NCI-H2081 treated with DMSO at 0.1 percent for 48 hours (cell line): ENCODE measurements around the gene EXOC3L2.
"Not testable (repeated sequence)": the region's sequence is repeated elsewhere in the genome, so short reads cannot be mapped to it uniquely, and the experiment has no call there.

Source experiments
- DNase-seq: peaks from one replicate; lab custom pipeline; 2025; lab: John Stamatoyannopoulos, UW

The EXOC3L2 gene

DNA sequence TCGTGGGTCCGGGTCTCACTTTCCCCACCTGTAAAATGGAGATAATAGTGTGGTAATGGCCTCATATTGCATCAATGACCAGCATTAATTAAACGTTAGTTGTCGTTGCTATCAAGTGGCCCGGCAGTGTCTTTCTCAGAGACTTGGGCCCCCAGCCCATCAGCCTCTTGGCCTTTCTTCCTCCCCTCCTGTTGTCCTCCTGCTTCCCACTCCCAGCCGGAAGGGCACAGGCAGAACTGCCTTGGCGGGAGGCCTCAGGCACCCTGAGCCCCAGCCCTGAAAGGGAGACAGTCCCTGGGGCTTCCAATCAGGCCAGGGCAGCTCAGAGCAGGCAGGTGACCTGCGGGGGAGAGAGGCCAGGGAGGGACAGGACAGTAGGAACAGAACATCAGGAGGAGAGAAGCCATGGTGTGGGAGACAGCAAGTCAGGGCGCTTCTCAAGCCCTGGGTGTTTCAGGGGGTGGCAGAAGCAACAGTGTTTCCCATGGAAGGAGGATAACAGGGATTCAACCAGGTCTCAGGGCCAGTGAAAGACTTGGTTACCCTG lies 10.5 kb upstream of the EXOC3L2 start:
- DNase-seq: no peak

DNA sequence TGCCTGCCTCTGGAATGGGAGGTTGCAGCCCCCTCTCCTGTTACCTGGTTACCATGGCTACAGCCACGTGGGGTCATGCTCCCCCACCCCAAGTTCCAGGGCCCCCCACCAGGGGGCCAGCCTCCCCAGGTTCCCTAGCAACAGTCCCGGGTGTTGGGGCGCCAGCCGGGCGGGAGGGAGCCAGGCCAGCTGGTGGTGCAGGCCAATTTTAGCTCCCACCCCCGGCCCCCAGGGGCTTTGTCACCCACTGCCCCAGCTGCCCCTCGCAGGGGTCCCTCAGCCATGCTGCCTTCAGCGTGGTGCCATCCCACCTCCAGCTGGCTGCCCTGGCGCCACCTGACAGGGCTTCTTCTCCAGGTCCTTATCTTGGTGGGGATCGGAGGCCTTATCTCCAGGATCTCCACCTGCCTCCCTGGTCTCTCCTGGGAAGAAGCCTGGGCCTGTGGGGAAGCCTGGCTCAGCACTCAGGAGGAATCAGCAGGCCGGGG lies 8.9 kb upstream of the EXOC3L2 start:
- DNase-seq: no peak

GRCh38 chr19:45253396-45254027 lies 8.3 kb upstream of the EXOC3L2 start:
- DNase-seq: no peak

DNA sequence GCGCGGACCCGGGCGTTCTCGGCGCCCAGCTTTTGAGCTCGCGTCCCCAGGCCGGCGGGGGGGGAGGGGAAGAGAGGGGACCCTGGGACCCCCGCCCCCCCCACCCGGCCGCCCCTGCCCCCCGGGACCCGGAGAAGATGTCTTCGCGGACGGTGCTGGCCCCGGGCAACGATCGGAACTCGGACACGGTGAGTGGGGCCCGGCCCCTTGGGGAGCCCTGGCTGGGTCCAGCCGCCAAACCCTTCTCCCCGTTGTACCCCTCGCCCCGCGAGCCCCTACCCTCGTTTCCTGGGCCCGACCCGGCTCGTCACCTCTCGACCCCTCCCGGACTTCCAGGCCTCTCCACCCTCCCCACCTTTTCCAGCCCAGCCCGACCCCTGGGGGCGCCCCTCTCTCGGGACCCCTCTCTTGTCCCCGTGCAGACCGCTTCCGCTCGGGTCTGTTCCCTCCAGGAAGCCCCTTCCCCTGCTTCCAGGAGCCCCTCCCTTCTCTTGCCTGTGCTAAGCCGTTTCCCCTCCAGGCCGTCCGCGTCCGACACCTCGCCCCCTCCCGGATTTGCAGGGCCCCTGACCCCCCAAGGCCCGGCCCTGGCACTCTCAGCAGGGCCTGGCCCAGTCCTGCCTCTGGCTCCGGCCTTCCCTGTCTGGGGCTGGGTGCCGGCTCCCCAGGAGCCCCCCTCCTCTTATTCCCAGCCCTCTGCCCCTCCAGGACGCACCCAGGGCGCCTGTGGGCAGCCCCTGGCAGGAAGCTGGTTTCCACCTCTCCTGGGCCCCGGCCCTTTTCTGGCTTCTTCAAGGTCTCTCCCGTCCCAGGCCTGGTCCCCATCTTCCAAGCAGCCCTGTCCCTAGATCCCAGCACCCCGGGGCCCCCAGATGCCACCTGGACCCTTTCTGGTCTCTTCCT lies 6.5 kb upstream of the EXOC3L2 start:
- no peak for DNase-seq

DNA sequence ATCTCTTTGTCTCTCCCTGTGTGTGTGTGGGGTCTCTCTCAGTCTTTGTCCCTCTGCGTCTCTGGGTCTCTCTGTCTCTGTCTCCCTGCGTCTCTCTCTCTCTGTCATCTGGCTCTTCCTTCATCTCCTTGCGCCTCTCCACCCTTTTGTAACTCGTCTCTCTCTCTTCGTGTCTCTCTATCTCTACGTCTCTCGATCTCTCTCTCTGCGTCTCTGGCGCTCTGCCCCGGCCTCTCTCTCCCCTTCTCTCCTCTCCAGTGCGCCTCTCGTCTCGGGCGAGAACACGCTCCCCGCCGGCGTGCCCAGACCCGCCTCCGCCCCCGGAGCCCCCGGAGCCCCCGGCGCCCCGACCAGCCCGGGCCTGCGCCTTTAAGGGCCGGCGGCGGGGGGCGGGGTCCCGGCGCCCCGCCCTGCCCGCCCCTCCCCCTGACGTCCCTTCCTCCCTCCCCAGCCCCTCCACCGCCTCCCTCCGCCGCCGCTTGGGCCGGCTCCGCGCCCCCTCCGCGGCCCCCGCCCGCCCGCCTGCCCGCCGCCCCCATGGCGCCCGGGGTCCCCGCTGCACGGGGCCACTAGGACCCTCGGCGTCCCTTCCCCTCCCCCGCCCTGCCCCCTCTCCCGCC lies 5.7 kb upstream of the EXOC3L2 start, which contains the start of gene MARK4:
MARK4 (plus strand) TSS at position 440 of the 620 bp plus-strand sequence. CDS start 318 bp downstream, outside the sequence.
- no peak for DNase-seq

DNA sequence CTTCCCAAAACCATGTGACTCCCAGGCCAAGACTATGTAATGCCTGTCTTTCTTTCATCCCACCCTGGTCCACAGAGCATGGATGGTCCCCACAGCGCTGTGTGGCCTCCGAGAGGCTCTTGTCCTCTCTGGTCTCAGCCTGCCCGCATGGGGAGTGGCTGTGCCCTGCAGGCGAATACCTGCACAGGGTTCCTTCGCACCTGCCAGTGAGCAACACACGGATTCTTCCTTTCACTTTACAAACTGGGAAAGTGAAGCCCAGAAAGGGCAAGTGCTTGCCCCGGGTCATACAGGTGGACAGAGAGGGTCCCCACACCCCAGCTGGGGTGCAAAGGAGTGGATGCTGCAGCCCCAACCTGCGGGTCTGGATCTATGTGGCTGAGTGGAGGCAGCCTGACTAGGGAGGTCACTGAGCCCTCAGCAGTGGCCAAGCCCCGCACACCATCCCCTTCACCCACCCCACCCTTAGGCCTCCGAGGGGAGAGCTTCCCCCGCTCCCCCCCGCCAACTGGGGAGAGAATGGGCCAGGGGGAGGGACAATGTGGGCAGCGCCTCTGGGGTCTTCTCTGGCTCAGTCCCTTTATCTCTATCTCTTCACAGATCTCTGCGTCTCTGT lies 5.1 kb upstream of the EXOC3L2 start:
- no peak for DNase-seq

DNA sequence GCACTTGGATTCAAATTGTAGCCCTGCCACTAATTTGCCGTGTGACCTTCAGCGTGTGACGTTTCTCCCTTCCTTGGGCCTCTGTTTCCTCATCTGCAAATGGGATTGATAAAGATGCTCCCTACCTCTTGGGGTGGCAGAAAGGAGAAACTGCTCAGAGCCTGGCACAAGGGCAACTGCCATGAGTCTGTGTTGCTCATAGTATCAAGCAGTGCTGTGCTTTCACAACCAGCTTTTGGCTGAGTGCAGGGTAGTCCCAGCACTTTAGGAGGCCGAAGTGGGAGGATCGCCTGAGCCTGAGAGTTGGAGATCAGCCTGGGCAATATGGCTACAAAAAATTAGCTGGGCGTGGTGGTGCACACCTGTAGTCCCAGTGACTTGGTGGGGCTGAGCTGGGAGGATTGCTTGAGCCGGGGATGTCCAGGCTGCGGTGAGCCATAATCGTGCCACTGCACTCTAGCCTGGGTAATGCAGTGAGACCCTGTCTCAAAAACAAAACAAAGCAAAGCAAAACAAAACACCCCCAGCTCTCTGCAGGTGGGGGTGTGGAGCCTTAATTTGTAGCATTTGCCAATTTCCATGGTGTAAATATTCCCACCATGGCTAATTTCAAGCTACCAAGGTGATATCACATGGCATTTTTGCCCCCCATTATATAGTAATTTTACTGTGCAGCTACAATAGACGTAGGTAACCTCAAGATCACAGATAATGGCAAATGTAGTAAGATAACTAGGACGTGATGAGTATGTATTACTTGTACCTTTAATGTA lies 4.2 kb upstream of the EXOC3L2 start:
- DNase-seq: no peak

DNA sequence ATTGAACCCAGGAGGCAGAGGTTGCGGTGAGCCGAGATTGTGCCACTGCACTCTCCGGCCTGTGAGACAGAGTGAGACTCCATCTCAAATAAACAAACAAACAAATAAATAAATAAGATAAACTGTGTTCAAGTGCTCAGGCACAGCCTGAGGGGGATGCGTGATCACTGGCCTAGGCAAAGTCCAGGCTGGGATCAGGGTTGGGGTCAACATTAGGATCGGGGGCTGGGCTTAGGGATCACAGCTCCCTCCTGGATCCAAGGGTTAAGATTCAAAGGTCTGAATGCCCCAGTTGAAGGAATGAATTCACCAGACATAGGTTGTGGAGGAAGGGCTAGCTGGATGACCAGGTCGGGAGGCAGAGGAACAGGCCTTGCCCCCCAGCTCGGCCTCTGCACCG lies 1.9 kb upstream of the EXOC3L2 start:
- no peak for DNase-seq

DNA sequence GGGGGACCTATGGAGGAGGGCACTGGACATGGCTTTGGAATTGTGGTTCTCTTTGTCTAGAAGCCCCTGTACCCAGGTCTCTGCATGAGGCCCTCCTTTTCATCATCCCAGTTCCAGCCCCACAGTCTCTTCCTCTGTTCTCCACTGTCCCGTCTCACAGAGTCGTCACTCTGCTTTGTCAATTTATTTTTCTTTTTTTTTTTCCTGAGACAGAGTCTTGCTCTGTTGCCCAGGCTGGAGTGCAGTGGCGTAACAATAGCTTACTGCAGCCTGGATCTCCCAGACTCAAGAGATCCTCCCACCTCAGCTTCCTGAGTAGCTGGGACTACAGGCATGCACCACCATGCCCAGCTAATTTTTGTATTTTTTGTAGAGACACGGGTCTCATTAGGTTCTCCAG lies 619 bp upstream of the EXOC3L2 start:
- DNase-seq: no peak

DNA sequence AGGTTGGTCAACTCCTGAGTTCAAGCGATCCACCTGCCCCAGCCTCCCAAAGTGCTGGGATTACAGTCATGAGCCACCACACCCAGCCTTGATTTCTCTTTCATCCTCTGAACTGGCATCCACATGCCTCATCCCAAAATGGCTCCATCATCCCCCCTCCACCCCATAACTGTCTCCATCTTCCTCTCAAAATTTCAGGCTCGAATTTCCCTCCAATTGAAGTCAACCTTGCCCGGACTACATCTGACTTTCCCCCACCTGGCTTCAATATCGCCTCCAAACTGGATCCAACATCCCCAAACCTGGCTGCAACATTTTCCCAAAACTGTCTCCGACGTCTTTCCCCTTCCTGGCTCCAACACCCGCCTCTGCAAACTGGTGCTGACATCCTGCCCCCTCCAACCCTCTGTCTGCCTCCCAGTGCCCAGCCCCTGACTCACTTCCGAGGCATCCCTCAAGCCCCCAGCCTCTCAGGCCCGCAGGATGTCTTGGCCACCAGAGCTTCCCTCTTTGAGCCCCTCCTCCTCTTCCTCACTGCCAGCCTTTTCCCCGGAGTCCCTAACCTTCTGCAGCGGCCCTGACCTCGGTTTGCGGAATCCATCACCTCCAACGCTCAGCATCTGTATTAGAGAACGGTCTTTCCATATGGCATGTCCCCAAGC lies 943 bp downstream of the EXOC3L2 start:
- no peak for DNase-seq

DNA sequence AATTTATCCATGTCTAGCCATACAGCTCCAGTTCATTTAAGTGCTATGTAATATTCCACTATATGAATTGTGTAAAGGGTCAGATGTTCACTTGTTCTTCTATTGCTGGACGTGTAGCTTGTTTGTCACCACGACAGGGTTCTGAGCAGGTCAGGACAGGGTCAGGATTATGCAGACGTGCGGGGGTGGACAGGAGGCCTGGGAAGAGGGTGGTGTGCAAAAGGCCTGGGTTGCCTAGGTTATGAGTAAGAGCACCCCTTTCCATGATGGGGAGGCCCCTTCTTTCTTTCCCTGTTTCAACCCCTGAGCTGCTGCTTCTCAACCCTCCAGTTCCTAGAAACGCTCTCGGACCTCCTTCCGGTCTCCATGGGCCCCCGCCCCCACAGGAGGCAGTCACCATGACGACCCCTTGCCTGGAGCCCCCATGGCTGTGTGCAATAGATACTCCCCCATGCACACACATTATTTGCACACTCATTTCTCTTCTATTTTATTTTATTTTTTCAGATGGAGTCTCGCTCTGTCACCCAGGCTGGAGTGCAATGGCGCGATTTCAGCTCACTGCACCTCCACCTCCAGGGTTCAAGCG lies 2.0 kb downstream of the EXOC3L2 start:
- no peak for DNase-seq

GRCh38 chr19:45238556-45238955 lies 6.7 kb downstream of the EXOC3L2 start:
- DNase-seq: no peak

GRCh38 chr19:45235485-45235884 lies 9.7 kb downstream of the EXOC3L2 start:
- no peak for DNase-seq

GRCh38 chr19:45234089-45234869 lies 10.9 kb downstream of the EXOC3L2 start:
- no peak for DNase-seq

DNA sequence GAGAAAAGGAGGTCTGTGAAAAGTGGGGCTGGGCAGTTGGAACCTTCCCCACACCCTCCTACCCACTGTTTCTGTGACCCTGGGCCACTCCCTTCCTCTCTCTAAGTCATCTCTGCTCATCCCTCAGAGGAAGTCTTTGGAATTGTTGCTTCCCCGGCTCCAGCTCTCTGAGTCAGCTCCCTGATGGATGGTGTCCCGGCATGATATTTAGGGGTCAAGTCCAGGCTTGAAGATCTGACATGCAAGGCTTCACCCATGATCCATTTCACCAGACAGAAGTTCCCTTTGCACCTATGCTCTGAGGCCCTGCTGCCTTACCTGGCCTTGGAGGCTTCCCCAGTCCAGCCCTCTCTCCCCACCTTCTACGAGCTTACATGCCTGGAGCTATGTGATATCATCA lies 13.3 kb downstream of the EXOC3L2 start:
- DNase-seq: no peak

- DNase-seq: not testable (repeated sequence)
Observed at GRCh38 chr19:45229056-45229455, 16.2 kb downstream of the EXOC3L2 start.

- DNase-seq: no peak
Observed at GRCh38 chr19:45224645-45225044, 20.6 kb downstream of the EXOC3L2 start.

- DNase-seq: no peak
Observed at GRCh38 chr19:45223879-45224278, 21.3 kb downstream of the EXOC3L2 start.

GRCh38 chr19:45222724-45223123 lies 22.5 kb downstream of the EXOC3L2 start:
- no peak for DNase-seq
